ENCODE data around the gene MACROD2.

Gene MACROD2

GRCh38 chr20:15069355-15069754, 1074.0 kb downstream of the MACROD2 start:
- Histone ChIP-seq H3K36me3 (ENCODE audit: control insufficient read depth, insufficient read depth, low read length) (no peaks in the 10 kb centered on the region), H3K9ac (ENCODE audit: low read depth, low read length) (no peak overlapping the region), H3K9me3 (ENCODE audit: control insufficient read depth, insufficient read depth, low read length) (no peaks in the 10 kb centered on the region), H3K4me1 (ENCODE audit: control insufficient read depth, insufficient read depth, low read length) (no peaks in the 10 kb centered on the region), H3K27me3 (ENCODE audit: control insufficient read depth, insufficient read depth, low read length) (no peaks in the 10 kb centered on the region), H3K4me3 (ENCODE audit: low read depth, low read length) (no peak overlapping the region)

- Histone ChIP-seq H3K4me3 (ENCODE audit: low read depth, low read length) (no peak overlapping the region), H3K9ac (ENCODE audit: low read depth, low read length) (no peak overlapping the region), H3K9me3 (ENCODE audit: control insufficient read depth, insufficient read depth, low read length) (no peaks in the 10 kb centered on the region), H3K4me1 (ENCODE audit: control insufficient read depth, insufficient read depth, low read length) (no peaks in the 10 kb centered on the region), H3K36me3 (ENCODE audit: control insufficient read depth, insufficient read depth, low read length) (no peaks in the 10 kb centered on the region), H3K27me3 (ENCODE audit: control insufficient read depth, insufficient read depth, low read length) (no peaks in the 10 kb centered on the region)
Observed at GRCh38 chr20:15071085-15071808, 1075.9 kb downstream of the MACROD2 start.

- H3K4me1 ChIP-seq (ENCODE audit: control insufficient read depth, insufficient read depth, low read length) = no peaks in the 10 kb centered on the region
Observed at GRCh38 chr20:15072316-15072715, 1077.0 kb downstream of the MACROD2 start.

GRCh38 chr20:15075586-15075985, 1080.3 kb downstream of the MACROD2 start:
- H3K4me1 ChIP-seq (ENCODE audit: control insufficient read depth, insufficient read depth, low read length) = no peaks in the 10 kb centered on the region
- no peaks in the 10 kb centered on the region for H3K9me3 ChIP-seq (ENCODE audit: control insufficient read depth, insufficient read depth, low read length)
- no peaks in the 10 kb centered on the region for H3K36me3 ChIP-seq (ENCODE audit: control insufficient read depth, insufficient read depth, low read length)
- H3K27me3 ChIP-seq (ENCODE audit: control insufficient read depth, insufficient read depth, low read length) = no peaks in the 10 kb centered on the region
- no peak overlapping the region for H3K4me3 ChIP-seq (ENCODE audit: low read depth, low read length)
- H3K9ac ChIP-seq (ENCODE audit: low read depth, low read length) = no peak overlapping the region

More at GRCh38 chr20:15072316-15072715, 1077.0 kb downstream of the MACROD2 start:
- Histone ChIP-seq H3K9ac (ENCODE audit: low read depth, low read length) (no peak overlapping the region), H3K9me3 (ENCODE audit: control insufficient read depth, insufficient read depth, low read length) (no peaks in the 10 kb centered on the region), H3K4me3 (ENCODE audit: low read depth, low read length) (no peak overlapping the region), H3K36me3 (ENCODE audit: control insufficient read depth, insufficient read depth, low read length) (no peaks in the 10 kb centered on the region), H3K27me3 (ENCODE audit: control insufficient read depth, insufficient read depth, low read length) (no peaks in the 10 kb centered on the region)

GRCh38 chr20:15076785-15077184, 1081.5 kb downstream of the MACROD2 start:
- Histone ChIP-seq H3K9me3 (ENCODE audit: control insufficient read depth, insufficient read depth, low read length) (no peaks in the 10 kb centered on the region), H3K4me3 (ENCODE audit: low read depth, low read length) (no peak overlapping the region), H3K4me1 (ENCODE audit: control insufficient read depth, insufficient read depth, low read length) (no peaks in the 10 kb centered on the region), H3K27me3 (ENCODE audit: control insufficient read depth, insufficient read depth, low read length) (no peaks in the 10 kb centered on the region), H3K9ac (ENCODE audit: low read depth, low read length) (no peak overlapping the region), H3K36me3 (ENCODE audit: control insufficient read depth, insufficient read depth, low read length) (no peaks in the 10 kb centered on the region)

- H3K9ac ChIP-seq (ENCODE audit: low read depth, low read length) = no peak overlapping the region
- H3K4me1 ChIP-seq (ENCODE audit: control insufficient read depth, insufficient read depth, low read length) = no peaks in the 10 kb centered on the region
- no peaks in the 10 kb centered on the region for H3K36me3 ChIP-seq (ENCODE audit: control insufficient read depth, insufficient read depth, low read length)
- no peaks in the 10 kb centered on the region for H3K27me3 ChIP-seq (ENCODE audit: control insufficient read depth, insufficient read depth, low read length)
- H3K4me3 ChIP-seq (ENCODE audit: low read depth, low read length) = no peak overlapping the region
- H3K9me3 ChIP-seq (ENCODE audit: control insufficient read depth, insufficient read depth, low read length) = no peaks in the 10 kb centered on the region
Observed at GRCh38 chr20:15077733-15078250, 1082.5 kb downstream of the MACROD2 start.

GRCh38 chr20:15079594-15080340, 1084.5 kb downstream of the MACROD2 start:
- Histone ChIP-seq H3K9ac (ENCODE audit: low read depth, low read length) (no peak overlapping the region), H3K36me3 (ENCODE audit: control insufficient read depth, insufficient read depth, low read length) (no peaks in the 10 kb centered on the region), H3K4me1 (ENCODE audit: control insufficient read depth, insufficient read depth, low read length) (no peaks in the 10 kb centered on the region), H3K4me3 (ENCODE audit: low read depth, low read length) (no peak overlapping the region), H3K27me3 (ENCODE audit: control insufficient read depth, insufficient read depth, low read length) (no peaks in the 10 kb centered on the region), H3K9me3 (ENCODE audit: control insufficient read depth, insufficient read depth, low read length) (no peaks in the 10 kb centered on the region)

- no peaks in the 10 kb centered on the region for H3K27me3 ChIP-seq (ENCODE audit: control insufficient read depth, insufficient read depth, low read length)
- no peaks in the 10 kb centered on the region for H3K4me1 ChIP-seq (ENCODE audit: control insufficient read depth, insufficient read depth, low read length)
- H3K9me3 ChIP-seq (ENCODE audit: control insufficient read depth, insufficient read depth, low read length) = no peaks in the 10 kb centered on the region
- no peak overlapping the region for H3K4me3 ChIP-seq (ENCODE audit: low read depth, low read length)
- no peaks in the 10 kb centered on the region for H3K36me3 ChIP-seq (ENCODE audit: control insufficient read depth, insufficient read depth, low read length)
- H3K9ac ChIP-seq (ENCODE audit: low read depth, low read length) = no peak overlapping the region
Observed at GRCh38 chr20:15081261-15081660, 1085.9 kb downstream of the MACROD2 start.

- H3K4me1 ChIP-seq (ENCODE audit: control insufficient read depth, insufficient read depth, low read length) = no peaks in the 10 kb centered on the region
- H3K9me3 ChIP-seq (ENCODE audit: control insufficient read depth, insufficient read depth, low read length) = no peaks in the 10 kb centered on the region
- H3K4me3 ChIP-seq (ENCODE audit: low read depth, low read length) = no peak overlapping the region
- no peak overlapping the region for H3K9ac ChIP-seq (ENCODE audit: low read depth, low read length)
- no peaks in the 10 kb centered on the region for H3K36me3 ChIP-seq (ENCODE audit: control insufficient read depth, insufficient read depth, low read length)
- no peaks in the 10 kb centered on the region for H3K27me3 ChIP-seq (ENCODE audit: control insufficient read depth, insufficient read depth, low read length)
Observed at GRCh38 chr20:15091421-15092037, 1096.2 kb downstream of the MACROD2 start.

GRCh38 chr20:15098351-15098750, 1103.0 kb downstream of the MACROD2 start:
- Histone ChIP-seq H3K27me3 (ENCODE audit: control insufficient read depth, insufficient read depth, low read length) (no peaks in the 10 kb centered on the region), H3K9me3 (ENCODE audit: control insufficient read depth, insufficient read depth, low read length) (no peaks in the 10 kb centered on the region), H3K4me1 (ENCODE audit: control insufficient read depth, insufficient read depth, low read length) (no peaks in the 10 kb centered on the region), H3K9ac (ENCODE audit: low read depth, low read length) (no peak overlapping the region), H3K36me3 (ENCODE audit: control insufficient read depth, insufficient read depth, low read length) (no peaks in the 10 kb centered on the region), H3K4me3 (ENCODE audit: low read depth, low read length) (no peak overlapping the region)

GRCh38 chr20:15099130-15099529, 1103.8 kb downstream of the MACROD2 start:
- H3K4me3 ChIP-seq (ENCODE audit: low read depth, low read length) = no peak overlapping the region
- H3K4me1 ChIP-seq (ENCODE audit: control insufficient read depth, insufficient read depth, low read length) = no peaks in the 10 kb centered on the region
- H3K36me3 ChIP-seq (ENCODE audit: control insufficient read depth, insufficient read depth, low read length) = no peaks in the 10 kb centered on the region
- H3K9me3 ChIP-seq (ENCODE audit: control insufficient read depth, insufficient read depth, low read length) = no peaks in the 10 kb centered on the region
- no peaks in the 10 kb centered on the region for H3K27me3 ChIP-seq (ENCODE audit: control insufficient read depth, insufficient read depth, low read length)
- H3K9ac ChIP-seq (ENCODE audit: low read depth, low read length) = no peak overlapping the region

Measured in iPS-15b (cell line).